Lower lobe of right lung (tissue), 2 donors: ENCODE results near the gene ARID5A. TPM values are rescaled to one million over a fixed set of nuclear protein-coding genes. Genes with fewer than 3 reads are reported as not detected.

Source experiments
- ATAC-seq, 2 donors: fragments of 200-7000 bp; cut with Tn5 transposase; one replicate each; pipeline ENCODE4 v1.9.1; 2020 to 2022; ENCODE audit warnings: mild to moderate bottlenecking in 2 of 2, moderate library complexity in 2 of 2
- DNase-seq: peaks from one replicate; pipeline ENCODE4 v3.0.0-alpha.2; 2020
- H3K27ac ChIP-seq: fragments of 200-600 bp; one replicate; pipeline ENCODE4 v1.8.0; 2022
- H3K27me3 ChIP-seq: fragments of 200-600 bp; one replicate; pipeline ENCODE4 v1.8.0; 2022; ENCODE audit warnings: low read depth
- H3K36me3 ChIP-seq: fragments of 200-600 bp; one replicate; pipeline ENCODE4 v1.8.0; 2022; ENCODE audit warnings: mild to moderate bottlenecking
- H3K4me1 ChIP-seq: fragments of 200-600 bp; one replicate; pipeline ENCODE4 v1.8.0; 2022
- H3K4me3 ChIP-seq: fragments of 200-600 bp; one replicate; pipeline ENCODE4 v1.8.0; 2022; ENCODE audit warnings: mild to moderate bottlenecking
- H3K9me3 ChIP-seq: fragments of 200-600 bp; one replicate; pipeline ENCODE4 v1.8.0; 2022
- intact Hi-C: fragments of 100-400 bp; cut with DNase I; formaldehyde crosslinking; loops from one replicate; pipeline ENCODE4 v1.11.0; 2022
- long read RNA-seq: library from polyadenylated mRNA; unstranded; transcript quantifications from one replicate; pipeline ENCODE4 v2.0.0, GENCODE V29; 2021
- total RNA-seq: library from RNA; stranded (reverse); fragmentation: NEBNext Ultra II Directional; extraction: Animal tissue kit (Norgen Biotek cat#: 25700); gene quantifications from one replicate; pipeline ENCODE4 v1.2.1, GENCODE V29; 2021
- TF ChIP-seq, protein P1 (sequence below): fragments of 200-600 bp; IDR thresholded peaks from one replicate; pipeline ENCODE4 v1.8.0; 2022; ENCODE audit warnings: antibody characterized with exemption, mild to moderate bottlenecking
- donor health status: DM: no; HTN: yes; CAD: no; lungs with severe emphysema.

ARID5A gene, protein sequence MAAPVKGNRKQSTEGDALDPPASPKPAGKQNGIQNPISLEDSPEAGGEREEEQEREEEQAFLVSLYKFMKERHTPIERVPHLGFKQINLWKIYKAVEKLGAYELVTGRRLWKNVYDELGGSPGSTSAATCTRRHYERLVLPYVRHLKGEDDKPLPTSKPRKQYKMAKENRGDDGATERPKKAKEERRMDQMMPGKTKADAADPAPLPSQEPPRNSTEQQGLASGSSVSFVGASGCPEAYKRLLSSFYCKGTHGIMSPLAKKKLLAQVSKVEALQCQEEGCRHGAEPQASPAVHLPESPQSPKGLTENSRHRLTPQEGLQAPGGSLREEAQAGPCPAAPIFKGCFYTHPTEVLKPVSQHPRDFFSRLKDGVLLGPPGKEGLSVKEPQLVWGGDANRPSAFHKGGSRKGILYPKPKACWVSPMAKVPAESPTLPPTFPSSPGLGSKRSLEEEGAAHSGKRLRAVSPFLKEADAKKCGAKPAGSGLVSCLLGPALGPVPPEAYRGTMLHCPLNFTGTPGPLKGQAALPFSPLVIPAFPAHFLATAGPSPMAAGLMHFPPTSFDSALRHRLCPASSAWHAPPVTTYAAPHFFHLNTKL
- total RNA-seq = 27.7 TPM
- long read RNA-seq, transcript ARID5A-201 (7 exons, 2,188 nt) = major isoform, 18 of 62 reads
- long read RNA-seq, transcript ARID5A-202 (6 exons, 2,038 nt) = minor isoform, 14 of 62 reads
- long read RNA-seq, partial matches to known transcripts = 12 of 62 reads
- long read RNA-seq, other reads (novel, unspliced or antisense) = 17 of 62 reads

DNA sequence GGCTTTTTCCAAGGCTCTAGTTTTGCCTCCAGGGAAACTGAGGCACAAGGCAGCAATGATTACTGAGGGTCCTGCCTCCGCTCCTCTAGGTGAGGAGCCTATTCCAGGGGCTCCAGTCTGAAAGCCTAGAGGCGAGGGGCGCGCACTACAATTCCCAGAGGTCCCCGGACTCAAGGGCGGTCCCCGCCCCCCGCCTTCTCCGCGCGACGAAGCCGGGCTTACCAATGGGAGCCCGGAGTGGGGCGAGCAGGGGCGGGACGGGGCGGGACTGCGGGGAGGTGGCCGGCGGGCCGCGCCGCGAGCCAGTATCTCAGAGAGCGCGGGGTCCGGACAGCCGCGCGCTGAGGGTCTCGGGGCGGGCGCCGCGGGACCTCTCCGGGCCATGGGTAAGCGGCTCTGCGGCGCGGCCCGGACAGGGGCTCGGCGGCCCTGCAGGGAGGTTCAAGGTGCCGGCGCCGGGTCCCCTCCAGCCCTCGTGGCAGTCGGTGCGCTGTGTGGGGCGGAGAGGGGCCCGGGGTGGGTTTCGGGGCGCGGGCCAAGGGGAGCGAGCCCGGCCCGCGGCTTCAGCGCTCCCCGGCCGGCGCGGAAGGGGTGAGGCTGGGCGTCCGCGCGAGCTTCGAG, at the start of gene ARID5A:
Gene ARID5A (plus strand): TSS at position 308 of the 621 bp plus-strand sequence. CDS start 75 bp downstream, at position 383.
- TF ChIP-seq, protein P1, sequence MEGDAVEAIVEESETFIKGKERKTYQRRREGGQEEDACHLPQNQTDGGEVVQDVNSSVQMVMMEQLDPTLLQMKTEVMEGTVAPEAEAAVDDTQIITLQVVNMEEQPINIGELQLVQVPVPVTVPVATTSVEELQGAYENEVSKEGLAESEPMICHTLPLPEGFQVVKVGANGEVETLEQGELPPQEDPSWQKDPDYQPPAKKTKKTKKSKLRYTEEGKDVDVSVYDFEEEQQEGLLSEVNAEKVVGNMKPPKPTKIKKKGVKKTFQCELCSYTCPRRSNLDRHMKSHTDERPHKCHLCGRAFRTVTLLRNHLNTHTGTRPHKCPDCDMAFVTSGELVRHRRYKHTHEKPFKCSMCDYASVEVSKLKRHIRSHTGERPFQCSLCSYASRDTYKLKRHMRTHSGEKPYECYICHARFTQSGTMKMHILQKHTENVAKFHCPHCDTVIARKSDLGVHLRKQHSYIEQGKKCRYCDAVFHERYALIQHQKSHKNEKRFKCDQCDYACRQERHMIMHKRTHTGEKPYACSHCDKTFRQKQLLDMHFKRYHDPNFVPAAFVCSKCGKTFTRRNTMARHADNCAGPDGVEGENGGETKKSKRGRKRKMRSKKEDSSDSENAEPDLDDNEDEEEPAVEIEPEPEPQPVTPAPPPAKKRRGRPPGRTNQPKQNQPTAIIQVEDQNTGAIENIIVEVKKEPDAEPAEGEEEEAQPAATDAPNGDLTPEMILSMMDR = peak; percentile 50
- peak within 1 kb of the TSS; percentile 95 for H3K4me3 ChIP-seq
- H3K27ac ChIP-seq = peak within 1 kb of the TSS; percentile 99
- H3K27me3 ChIP-seq = no peaks in the 10 kb centered on the region
- ATAC-seq = peak; percentile 87 to 89
- peaks cover 84% of the 10 kb centered on the region for H3K4me1 ChIP-seq
- peaks cover 2% of the 10 kb centered on the region for H3K36me3 ChIP-seq
- peak; percentile 97 for DNase-seq
- no peaks in the 10 kb centered on the region for H3K9me3 ChIP-seq
- intact Hi-C loops = no loop called here

DNA sequence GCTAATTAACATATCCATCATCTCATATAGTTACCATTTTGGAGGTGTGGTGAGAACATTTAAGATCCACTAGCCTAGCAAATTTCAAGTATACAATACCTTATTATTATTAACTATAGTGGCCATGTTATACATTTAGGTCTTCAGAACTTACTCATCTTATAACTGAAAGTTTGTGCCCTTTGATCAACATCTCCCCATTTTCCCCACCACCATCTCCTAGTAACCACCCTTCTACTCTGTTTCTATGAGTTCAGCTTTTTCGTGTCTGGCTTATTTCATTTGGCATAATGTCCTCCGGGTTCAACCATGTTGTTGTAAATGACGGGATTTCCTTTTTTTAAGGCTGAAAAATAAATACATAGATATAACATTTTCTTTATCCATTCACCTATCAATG, 47.3 kb upstream of the ARID5A start:
- ATAC-seq = no peak
- TF ChIP-seq, protein P1 = no peak
- no peak overlapping the region for H3K27ac ChIP-seq

DNA sequence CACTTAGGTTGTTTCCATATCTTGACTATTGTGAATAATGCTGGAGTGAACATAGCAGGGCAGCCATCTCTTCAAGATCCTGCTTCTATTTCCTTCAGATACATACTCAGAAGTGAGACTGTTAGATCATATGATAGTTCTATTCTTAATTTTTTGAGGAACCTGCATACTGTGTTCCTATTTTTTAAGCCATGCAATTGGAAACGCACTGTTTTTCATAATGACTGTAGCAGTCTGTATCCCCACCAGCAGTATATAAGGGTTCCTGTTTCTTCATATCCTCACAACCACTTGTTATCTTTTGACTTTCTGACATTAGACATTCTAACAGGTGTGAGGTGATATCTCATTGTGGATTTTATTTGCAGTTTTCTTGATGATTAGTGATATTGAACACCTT, 46.9 kb upstream of the ARID5A start:
- DNase-seq (no peak), ATAC-seq (peak in 1 of 2 donors; percentile 19)
- H3K27me3 ChIP-seq = no peaks in the 10 kb centered on the region
- intact Hi-C loops = no loop called here
- TF ChIP-seq, protein P1 = no peak
- no peak overlapping the region for H3K4me3 ChIP-seq
- peaks cover 3% of the 10 kb centered on the region for H3K9me3 ChIP-seq
- no peak overlapping the region for H3K27ac ChIP-seq
- no peaks in the 10 kb centered on the region for H3K36me3 ChIP-seq
- H3K4me1 ChIP-seq = peaks cover 7% of the 10 kb centered on the region

More for the DNA sequence above, 47.3 kb upstream of the ARID5A start:
- DNase-seq = no peak
- Histone ChIP-seq H3K4me3 (no peak overlapping the region), H3K27me3 (no peaks in the 10 kb centered on the region), H3K4me1 (peaks cover 7% of the 10 kb centered on the region), H3K9me3 (no peaks in the 10 kb centered on the region), H3K36me3 (no peaks in the 10 kb centered on the region)
- intact Hi-C loops = no loop called here

DNA sequence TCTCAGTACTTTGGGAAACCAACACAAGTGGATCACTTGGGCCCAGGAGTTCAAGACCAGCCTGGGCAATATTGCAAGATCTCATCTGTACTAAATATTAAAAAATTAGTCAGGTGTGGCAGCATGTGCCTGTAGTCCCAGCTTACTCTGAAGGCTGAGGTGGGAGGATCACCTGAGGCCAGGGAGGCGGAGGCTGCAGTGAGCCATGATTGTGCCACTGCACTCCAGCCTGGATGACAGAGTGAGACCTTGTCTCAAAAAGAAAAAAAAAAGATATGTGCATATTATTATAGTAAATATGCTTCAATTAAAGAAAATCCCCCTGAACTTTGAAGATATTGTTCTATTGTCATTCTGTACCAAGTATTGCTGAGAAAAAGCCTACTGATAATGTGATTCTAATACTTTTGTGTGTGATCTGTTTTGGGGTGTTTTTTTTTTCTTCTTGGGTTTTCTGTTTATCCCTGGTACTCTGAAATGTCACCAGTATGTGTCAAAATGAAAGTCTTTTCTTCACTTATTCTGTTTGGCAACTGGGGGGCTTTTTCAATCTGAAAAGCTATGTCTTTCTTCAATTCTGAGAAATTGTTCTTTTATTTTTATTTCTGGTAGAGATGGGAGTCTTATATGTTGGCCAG, 44.6 kb upstream of the ARID5A start:
- Histone ChIP-seq H3K9me3 (peaks cover 11% of the 10 kb centered on the region), H3K27me3 (no peaks in the 10 kb centered on the region), H3K27ac (no peak overlapping the region), H3K4me1 (no peaks in the 10 kb centered on the region), H3K4me3 (no peak overlapping the region), H3K36me3 (no peaks in the 10 kb centered on the region)
- ATAC-seq (no peak), DNase-seq (no peak)
- TF ChIP-seq, protein P1 = no peak
- intact Hi-C loops = no loop called here

DNA sequence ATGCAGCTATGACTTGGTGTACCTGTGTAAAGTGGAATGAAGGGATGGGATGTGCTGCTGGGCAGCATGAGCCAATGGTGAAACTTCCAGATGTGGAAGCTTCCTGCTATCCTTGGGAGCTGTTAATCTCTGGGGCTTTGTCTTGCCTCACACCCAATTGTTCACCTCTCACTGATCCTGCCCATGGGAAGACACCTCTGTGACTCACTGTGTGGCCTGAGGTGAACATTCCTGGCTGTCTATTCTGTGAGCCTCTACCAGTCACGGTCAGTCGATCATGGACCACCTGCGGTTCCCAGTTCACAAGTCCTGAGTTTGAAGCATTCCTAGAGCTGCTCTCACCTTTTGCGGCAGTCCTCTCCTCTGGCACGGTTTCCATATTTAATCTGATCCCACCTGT, 43.5 kb upstream of the ARID5A start:
- TF ChIP-seq, protein P1 = no peak
- DNase-seq (no peak), ATAC-seq (no peak)
- Histone ChIP-seq H3K27me3 (no peaks in the 10 kb centered on the region), H3K4me3 (no peak overlapping the region), H3K9me3 (peaks cover 11% of the 10 kb centered on the region), H3K4me1 (no peaks in the 10 kb centered on the region), H3K36me3 (no peaks in the 10 kb centered on the region), H3K27ac (no peak overlapping the region)
- intact Hi-C loops = no loop called here
